DMS 273 treated with DMSO at 0.1 percent for 48 hours (cell line): ENCODE measurements around the gene MYL1.

Experiments
- DNase-seq: peaks from one replicate; lab custom pipeline; 2025; lab: John Stamatoyannopoulos, UW

Gene MYL1

DNA sequence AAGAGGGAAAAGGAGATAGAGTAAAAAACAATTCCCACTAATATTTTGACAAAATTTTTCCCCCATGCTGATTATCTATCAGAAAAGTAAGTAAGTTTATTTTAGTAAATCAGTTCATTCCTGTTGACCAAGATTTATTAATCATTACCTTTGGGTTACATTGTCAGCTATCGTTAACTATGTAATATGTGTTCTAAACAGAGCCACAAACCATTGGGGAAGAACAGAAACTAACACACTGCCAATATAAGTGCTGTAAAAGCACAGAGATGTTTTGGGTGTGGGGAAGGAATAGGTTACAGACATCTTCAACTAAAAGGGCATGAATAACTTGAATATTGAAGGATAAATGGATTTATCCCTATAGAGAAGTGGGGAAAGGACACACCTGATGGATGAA lies 47.3 kb downstream of the MYL1 start:
- DNase-seq = no peak

DNA sequence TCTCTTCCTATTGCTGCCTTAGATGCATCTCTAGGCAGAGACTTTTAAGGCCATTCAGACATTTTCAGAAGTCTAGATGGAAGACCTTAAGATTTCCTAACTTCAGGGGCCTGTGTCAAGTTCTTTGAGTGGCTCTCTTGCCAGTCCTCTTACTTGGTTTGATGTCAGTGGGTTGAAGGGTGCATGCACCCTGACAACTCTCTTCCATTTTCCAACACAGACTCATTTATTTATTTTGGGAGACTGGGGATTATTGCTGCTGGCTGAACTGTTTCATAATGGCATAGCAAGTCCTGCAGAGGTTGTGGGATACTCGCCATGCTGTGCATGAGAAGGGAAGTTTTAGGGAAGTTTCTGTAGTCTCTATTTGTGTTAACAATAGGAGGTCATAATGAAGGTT lies 50.7 kb downstream of the MYL1 start:
- DNase-seq = no peak

DNA sequence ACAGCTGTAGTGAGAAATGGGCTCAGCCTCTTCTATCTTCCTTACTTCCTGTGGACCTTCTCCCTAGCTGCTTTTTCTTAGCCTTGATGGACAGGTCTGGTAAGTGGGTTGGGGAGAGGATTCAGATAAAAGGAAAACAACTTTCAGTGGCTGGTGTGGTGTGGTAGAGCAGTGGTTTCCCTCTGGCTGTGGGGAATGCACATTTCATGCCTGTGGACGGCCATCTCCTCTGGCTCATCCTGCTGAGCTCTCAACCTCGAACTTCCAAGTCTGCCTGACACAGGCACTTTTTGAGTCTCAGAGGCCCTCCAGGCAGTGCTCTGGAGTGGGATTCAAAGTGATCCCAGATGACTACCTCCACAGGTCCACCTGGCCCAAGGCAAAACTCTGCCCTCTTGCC lies 51.1 kb downstream of the MYL1 start:
- no peak for DNase-seq

DNA sequence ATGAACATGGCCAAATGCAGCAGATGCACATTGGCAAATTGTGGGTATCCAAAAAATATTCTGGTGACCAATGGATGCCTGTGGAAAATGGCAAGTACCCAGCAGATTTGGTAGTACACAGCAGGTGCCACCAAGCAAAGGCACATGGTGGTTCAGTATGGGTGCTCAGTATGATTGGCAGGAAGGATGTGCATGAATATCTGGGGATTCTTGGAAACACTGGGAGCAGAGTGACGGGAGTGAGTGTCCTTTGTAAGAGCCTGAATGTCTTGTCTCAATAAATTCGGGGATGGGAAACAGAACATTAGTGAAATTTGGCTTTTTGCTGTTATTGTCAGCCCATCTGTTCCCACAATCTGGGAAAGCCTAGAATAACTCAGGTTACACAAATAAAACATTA lies 52.9 kb downstream of the MYL1 start:
- DNase-seq = no peak

DNA sequence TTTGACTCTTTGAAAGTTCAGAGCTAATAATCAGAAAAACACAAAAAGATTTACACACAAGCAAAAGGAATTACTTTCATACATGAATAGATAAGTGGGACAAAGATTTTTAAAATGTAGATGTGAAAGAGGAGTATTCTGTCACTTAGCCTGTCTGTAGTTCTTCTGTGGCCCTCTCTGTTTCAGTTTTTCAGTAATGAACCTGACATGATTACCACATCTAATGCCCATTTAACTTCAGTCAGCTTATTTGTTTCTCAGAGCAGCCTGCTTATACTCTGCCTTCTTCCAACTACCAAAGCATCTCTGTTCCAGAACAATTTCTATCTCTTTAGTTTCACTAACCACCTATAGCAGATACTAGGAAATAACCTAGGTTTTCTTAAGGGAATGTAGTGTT lies 55.3 kb downstream of the MYL1 start:
- DNase-seq = no peak

DNA sequence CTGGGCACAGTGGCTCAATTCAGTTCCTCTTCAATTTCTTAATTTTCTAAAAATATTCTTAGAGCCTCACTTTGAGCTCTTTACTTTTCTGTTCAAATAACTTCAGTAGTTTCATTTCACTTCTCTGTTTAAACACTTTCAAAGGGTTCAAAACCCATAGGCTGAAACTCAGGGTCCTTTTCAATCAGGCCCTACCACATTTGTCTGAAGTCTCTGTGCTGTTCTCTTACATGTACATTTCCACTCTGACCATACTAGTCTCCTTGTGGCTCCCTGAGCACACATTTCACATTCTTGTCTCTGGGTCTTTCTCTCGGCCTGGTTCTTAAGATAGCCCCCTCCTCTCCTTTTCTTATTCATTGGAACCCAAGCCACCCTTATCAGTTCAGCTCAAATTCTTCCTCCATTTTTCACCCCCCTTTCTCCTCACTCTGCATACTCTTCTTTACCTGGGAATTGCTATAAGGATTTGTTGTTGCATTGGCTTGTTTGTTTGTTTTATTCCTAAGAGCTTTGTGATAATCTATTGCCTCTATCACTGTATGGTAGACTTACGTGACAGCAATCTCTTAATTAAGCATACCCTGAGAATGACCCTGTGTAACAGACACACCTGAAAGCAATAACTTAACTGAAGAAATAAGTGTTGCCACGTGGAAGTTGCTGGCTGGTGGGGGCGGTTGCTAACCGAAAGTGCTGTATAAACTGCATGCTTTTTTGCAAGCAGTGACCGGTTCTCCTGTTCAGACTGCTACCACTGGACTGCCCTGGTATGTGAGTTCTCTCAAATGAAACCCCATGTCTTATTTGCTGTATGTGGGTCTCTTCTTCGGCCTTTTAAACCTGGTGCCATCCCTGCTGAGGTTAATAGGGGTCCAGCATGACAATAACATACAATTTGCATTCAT lies 62.0 kb downstream of the MYL1 start:
- no peak for DNase-seq

DNA sequence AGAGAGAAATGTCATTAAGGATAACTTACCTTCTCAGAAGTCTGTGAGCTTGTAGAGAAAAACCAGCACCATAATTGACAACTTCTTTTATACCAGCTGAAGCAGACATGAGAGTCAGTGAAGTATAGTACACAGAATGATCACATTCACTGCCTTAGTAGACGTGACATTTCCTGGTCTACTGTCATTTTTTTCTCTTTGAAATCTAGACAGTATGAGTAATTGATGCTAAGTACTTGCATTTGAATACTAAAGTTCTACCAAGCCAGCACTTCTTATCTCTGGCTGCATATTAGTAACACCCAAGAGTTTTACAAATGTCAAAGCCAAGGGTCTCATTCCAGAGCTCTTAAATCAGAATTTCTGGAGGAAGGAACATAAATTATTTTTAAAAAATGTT lies 64.4 kb downstream of the MYL1 start:
- no peak for DNase-seq
